ENCODE results near the gene RNF151.
"Not testable (repeated sequence)": the region's sequence is repeated elsewhere in the genome, so short reads cannot be mapped to it uniquely, and the experiment has no call there.

RNF151 gene

GRCh38 chr16:2009791-2010510 lies 43.3 kb downstream of the RNF151 start, which contains the start of gene ZNF598:
TSS of gene ZNF598 (minus strand) at chr16:2009821.
- peak; percentile 84 for DNase-seq

GRCh38 chr16:2011726-2012125 lies 45.1 kb downstream of the RNF151 start:
- DNase-seq, result not testable (repeated sequence)

- no peak for DNase-seq
These were observed 46.9 kb downstream of the RNF151 start for GRCh38 chr16:2013527-2013926.

- peak; percentile 63 for DNase-seq
These were observed 48.7 kb downstream of the RNF151 start for GRCh38 chr16:2015117-2015946.

DNA sequence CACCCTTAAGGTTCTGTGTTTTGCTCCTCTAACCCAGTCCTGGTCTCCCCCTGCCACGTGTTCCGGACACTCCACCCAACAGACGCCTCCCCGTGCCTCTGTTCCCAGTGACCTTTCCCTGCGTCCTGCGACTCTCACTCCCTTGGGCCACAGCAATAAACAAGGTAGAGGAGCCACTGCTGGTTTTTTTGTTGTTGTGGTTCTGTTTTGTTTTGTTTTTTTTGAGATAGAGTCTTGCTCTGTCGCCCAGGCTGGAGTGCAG lies 49.2 kb downstream of the RNF151 start:
- no peak for DNase-seq

DNA sequence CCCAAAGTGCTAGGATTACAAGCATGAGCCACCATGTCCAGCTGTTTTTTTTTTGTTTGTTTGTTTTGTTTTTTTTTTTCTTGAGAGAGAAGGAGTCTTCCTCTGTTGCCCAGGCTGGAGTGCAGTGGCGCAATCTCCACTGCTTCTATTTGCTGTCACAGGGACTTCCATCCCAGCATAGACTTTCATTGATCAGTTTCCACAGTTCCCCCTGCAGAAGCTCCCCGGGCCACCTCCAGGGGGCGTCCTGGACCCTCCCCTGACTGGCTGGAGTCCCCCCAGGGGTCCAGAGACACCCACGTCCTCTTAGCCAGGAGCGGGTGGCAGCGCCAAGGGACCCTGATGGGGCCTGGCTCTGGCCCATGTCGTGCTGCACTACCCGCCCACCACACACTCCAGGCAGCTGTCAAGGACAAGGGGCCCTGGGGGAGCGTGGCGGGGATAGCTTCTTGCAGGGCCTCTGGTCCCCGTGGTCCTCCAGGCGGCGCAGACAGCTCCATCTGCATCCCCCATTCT lies 49.8 kb downstream of the RNF151 start:
- no peak for DNase-seq
